ENCODE measurements around the gene ACSL5. TPM values are rescaled to one million over a fixed set of nuclear protein-coding genes. Genes with fewer than 3 reads are reported as not detected.
A peak's percentile ranks its signal among the peaks of the same experiment; 100 is the strongest.

The ACSL5 gene
- total and polyA plus RNA-seq, 2 donors (not counting 3 experiments of a cell fraction or from before 2014, with no cell fraction given), result 1.5 to 2.1 TPM

DNA sequence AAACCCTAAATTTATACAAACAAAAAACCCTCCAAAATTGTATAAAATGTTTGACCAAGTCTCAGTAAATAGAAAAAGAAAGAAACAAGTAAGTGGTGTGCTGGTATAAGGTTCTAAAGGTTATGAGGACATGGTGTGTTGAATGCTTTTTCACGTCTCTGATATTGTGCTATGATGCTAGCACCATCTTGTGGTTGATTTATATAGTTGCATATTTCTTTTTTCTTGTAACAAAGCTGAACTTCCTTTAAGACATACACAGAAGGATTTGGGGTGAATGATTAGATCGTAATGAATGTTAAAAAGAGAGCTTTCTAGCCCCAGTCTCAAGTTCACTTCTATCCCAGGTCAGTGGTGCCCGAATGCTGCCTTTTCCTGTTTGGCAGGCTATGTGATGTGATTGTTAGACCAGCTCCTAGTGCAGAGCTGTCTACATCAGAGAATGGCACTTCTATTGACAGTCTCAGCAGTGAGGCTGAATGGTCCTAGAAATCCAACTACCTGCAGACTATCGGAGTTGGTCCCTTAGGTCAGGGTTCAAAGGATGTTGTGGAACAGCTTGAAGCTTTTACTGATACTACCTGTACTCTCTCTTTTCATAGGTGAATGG lies 98.1 kb downstream of the ACSL5 start:
- peaks cover 2% of the 10 kb centered on the region for H3K79me2 ChIP-seq (ENCODE audit: control insufficient read depth, insufficient read depth, low read length)
- POLR2A ChIA-PET, result no interaction called here
- CTCF ChIA-PET, result interaction anchor here (0.5 to 2.1 kb wide), 65 partner anchors 9 to 1553 kb away, joined by 3 to 43 read pairs (median 4); partner anchors contain the start of genes ADRA2A, BBIP1, GPAM and VTI1A
- H3K9me1 ChIP-seq (replicated peaks; ENCODE audit: control insufficient read depth, extremely low read depth, insufficient read depth, low read length), result no peaks in the 10 kb centered on the region
- intact Hi-C loops (cut with micrococcal nuclease) (loop anchor here (1.0 kb wide), 3 partner anchors 158 to 1049 kb away; no protein-coding TSS in a partner anchor), dilution Hi-C loops (cut with MboI; ENCODE audit: extremely low pct_ligation_motif_present, low sequenced_read_pairs) (no loop called here)
- TF ChIP-seq, protein P1, sequence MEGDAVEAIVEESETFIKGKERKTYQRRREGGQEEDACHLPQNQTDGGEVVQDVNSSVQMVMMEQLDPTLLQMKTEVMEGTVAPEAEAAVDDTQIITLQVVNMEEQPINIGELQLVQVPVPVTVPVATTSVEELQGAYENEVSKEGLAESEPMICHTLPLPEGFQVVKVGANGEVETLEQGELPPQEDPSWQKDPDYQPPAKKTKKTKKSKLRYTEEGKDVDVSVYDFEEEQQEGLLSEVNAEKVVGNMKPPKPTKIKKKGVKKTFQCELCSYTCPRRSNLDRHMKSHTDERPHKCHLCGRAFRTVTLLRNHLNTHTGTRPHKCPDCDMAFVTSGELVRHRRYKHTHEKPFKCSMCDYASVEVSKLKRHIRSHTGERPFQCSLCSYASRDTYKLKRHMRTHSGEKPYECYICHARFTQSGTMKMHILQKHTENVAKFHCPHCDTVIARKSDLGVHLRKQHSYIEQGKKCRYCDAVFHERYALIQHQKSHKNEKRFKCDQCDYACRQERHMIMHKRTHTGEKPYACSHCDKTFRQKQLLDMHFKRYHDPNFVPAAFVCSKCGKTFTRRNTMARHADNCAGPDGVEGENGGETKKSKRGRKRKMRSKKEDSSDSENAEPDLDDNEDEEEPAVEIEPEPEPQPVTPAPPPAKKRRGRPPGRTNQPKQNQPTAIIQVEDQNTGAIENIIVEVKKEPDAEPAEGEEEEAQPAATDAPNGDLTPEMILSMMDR (IDR thresholded peaks at IDR 0.05; ENCODE audit: extremely low read depth in 1 of 2, insufficient read depth in 1 of 2, low read depth in 1 of 2, low read length in 2 of 2), result peak; percentile 44 to 45
- TF ChIP-seq GATA2 (IDR thresholded peaks at IDR 0.05; ENCODE audit: insufficient read depth, insufficient read length, low read depth, low read length), result no peak
- peak; percentile 67 for FAIRE-seq
- no peak overlapping the region for H3K27ac ChIP-seq (ENCODE audit: insufficient read depth, low read depth, low read length)
- H2AFZ ChIP-seq (ENCODE audit: low read depth, low read length), result no peak overlapping the region
- no peak overlapping the region for H3K9ac ChIP-seq (replicated peaks; ENCODE audit: extremely low read depth, insufficient read depth, low read length)
- BruUV-seq (replicated peaks), result no TSS peak
- H3K4me2 ChIP-seq (ENCODE audit: insufficient read depth, low read length), result no peak overlapping the region
- DNase-seq (ENCODE audit: low read depth, low spot score), result peak; percentile 66
- no peaks in the 10 kb centered on the region for H3K27me3 ChIP-seq (ENCODE audit: control insufficient read depth in 2 of 2, insufficient read depth in 2 of 2, low read length in 2 of 2)
- H3K36me3 ChIP-seq (ENCODE audit: control insufficient read depth in 2 of 2, extremely low read depth in 1 of 2, insufficient read depth in 2 of 2, low read length in 2 of 2), result no peaks in the 10 kb centered on the region
- no peaks in the 10 kb centered on the region for H4K20me1 ChIP-seq (replicated peaks; ENCODE audit: control insufficient read depth, extremely low read depth, insufficient read depth, low read length)
- H3K4me3 ChIP-seq (replicated peaks in 1 of 3; ENCODE audit: insufficient read depth in 1 of 3, low read depth in 1 of 3, low read length in 3 of 3), result no peak overlapping the region
- no peaks in the 10 kb centered on the region for H3K9me3 ChIP-seq (replicated peaks; ENCODE audit: control insufficient read depth, insufficient read depth, low read length)
- no peaks in the 10 kb centered on the region for H3K4me1 ChIP-seq (ENCODE audit: control insufficient read depth, extremely low read depth, insufficient read depth, low read length)

DNA sequence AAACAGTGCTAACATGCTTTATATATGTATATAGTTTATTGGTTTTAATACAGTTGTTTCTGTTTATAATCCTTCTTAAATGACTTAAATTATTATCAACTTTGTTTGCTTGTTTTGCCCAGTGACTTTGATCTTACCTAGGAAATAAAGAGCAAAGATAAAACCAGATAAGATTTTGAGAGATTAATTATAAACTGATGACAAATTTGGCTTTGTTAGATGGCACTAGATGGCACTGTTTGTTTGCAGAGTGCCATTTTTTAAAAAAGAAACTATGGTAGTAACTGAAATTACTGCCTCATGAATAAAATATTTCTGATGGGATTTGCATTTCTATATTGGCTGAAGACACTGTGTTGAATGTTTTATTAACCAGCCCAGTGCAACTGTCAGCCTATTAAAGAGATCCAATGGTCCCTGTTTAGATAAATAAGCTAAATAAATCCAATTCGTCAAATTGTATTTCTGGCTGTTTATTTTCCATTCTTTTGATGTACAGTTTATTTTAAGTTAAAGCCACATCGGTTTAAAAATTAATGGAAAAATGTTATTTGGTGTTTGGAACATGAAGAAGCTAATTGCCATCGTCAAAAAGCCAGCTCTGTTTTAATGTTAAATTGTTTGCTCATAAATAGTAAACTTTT lies 101.8 kb downstream of the ACSL5 start:
- H2AFZ ChIP-seq (ENCODE audit: low read depth, low read length), result no peak overlapping the region
- H3K9ac ChIP-seq (replicated peaks; ENCODE audit: extremely low read depth, insufficient read depth, low read length), result no peak overlapping the region
- DNase-seq (ENCODE audit: low read depth, low spot score) (peak; percentile 37), FAIRE-seq (no peak)
- dilution Hi-C loops (cut with MboI; ENCODE audit: extremely low pct_ligation_motif_present, low sequenced_read_pairs), result no loop called here
- H3K79me2 ChIP-seq (ENCODE audit: control insufficient read depth, insufficient read depth, low read length), result peaks cover 2% of the 10 kb centered on the region
- H3K4me1 ChIP-seq (ENCODE audit: control insufficient read depth, extremely low read depth, insufficient read depth, low read length), result no peaks in the 10 kb centered on the region
- H3K9me1 ChIP-seq (replicated peaks; ENCODE audit: control insufficient read depth, extremely low read depth, insufficient read depth, low read length), result no peaks in the 10 kb centered on the region
- H4K20me1 ChIP-seq (replicated peaks; ENCODE audit: control insufficient read depth, extremely low read depth, insufficient read depth, low read length), result no peaks in the 10 kb centered on the region
- POLR2A ChIA-PET, result no interaction called here
- no peak overlapping the region for H3K4me3 ChIP-seq (replicated peaks in 1 of 3; ENCODE audit: insufficient read depth in 1 of 3, low read depth in 1 of 3, low read length in 3 of 3)
- intact Hi-C loops (cut with micrococcal nuclease), result loop anchor here (1.0 kb wide), 5 partner anchors 651 to 1088 kb away; no protein-coding TSS in a partner anchor
- H3K27me3 ChIP-seq (ENCODE audit: control insufficient read depth in 2 of 2, insufficient read depth in 2 of 2, low read length in 2 of 2), result no peaks in the 10 kb centered on the region
- CTCF ChIA-PET, result interaction anchor here (0.8 to 3.7 kb wide), 11 partner anchors 9 to 1045 kb away, joined by 3 to 39 read pairs (median 5); no protein-coding TSS in a partner anchor
- H3K36me3 ChIP-seq (ENCODE audit: control insufficient read depth in 2 of 2, extremely low read depth in 1 of 2, insufficient read depth in 2 of 2, low read length in 2 of 2), result no peaks in the 10 kb centered on the region
- BruUV-seq (replicated peaks), result no TSS peak
- TF ChIP-seq, protein P1 (IDR thresholded peaks at IDR 0.05; ENCODE audit: extremely low read depth in 1 of 2, insufficient read depth in 1 of 2, low read depth in 1 of 2, low read length in 2 of 2), result peak; percentile 10 to 32
- TF ChIP-seq EZH2 (IDR thresholded peaks at IDR 0.05; ENCODE audit: borderline replicate concordance, low read depth, low read length, severe bottlenecking), result no peak
- TF ChIP-seq, protein P2, sequence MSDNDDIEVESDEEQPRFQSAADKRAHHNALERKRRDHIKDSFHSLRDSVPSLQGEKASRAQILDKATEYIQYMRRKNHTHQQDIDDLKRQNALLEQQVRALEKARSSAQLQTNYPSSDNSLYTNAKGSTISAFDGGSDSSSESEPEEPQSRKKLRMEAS (IDR thresholded peaks at IDR 0.05; ENCODE audit: insufficient read depth, insufficient read length), result no peak
- no peak for TF ChIP-seq MYC (IDR thresholded peaks at IDR 0.05; ENCODE audit: low read depth, low read length)
- no peak overlapping the region for H3K27ac ChIP-seq (ENCODE audit: insufficient read depth, low read depth, low read length)
- H3K9me3 ChIP-seq (replicated peaks; ENCODE audit: control insufficient read depth, insufficient read depth, low read length), result no peaks in the 10 kb centered on the region
- H3K4me2 ChIP-seq (ENCODE audit: insufficient read depth, low read length), result no peak overlapping the region

Data from endothelial cell of umbilical vein (primary cell).